Frontal cortex (tissue), 4 donors: ENCODE data around the gene INHBC. TPM values are rescaled to one million over a fixed set of nuclear protein-coding genes. Genes with fewer than 3 reads are reported as not detected.

Experiments
- DNase-seq, 2 donors: peaks; one replicate each; pipeline ENCODE4 v3.0.0; 2012; ENCODE audit warnings: low spot score in 2 of 2
- FAIRE-seq: peaks from 2 replicates; lab custom pipeline; 2012; peaks lifted over from hg19 to GRCh38; lab: Jason Lieb, UNC
- small RNA-seq: library from RNA; depleted of rRNA; stranded (forward); fragments of <200 nt; gene quantifications from one replicate; pipeline ENCODE3, GENCODE V24; 2014
- total RNA-seq: library from RNA; depleted of rRNA; stranded (reverse); fragments of >200 nt; gene quantifications from one replicate; pipeline ENCODE4 v1.2.3, GENCODE V29; 2014
- donor health status: control.
- donor health status: control.
- donor health status: control.

Gene INHBC
- total RNA-seq, 1 donor from 2014 or later = not detected

GRCh38 chr12:57498571-57498970, 64.0 kb downstream of the INHBC start:
- DNase-seq (no peak), FAIRE-seq (no peak)

GRCh38 chr12:57500213-57500612, 65.6 kb downstream of the INHBC start:
- DNase-seq = no peak
- FAIRE-seq = no peak

Small RNA genes within 50 kb of the gene (small RNA-seq; reads per million reads assigned to genes)
- not detected for gene RNU6-879P

Other genes with a start within 250 kb of the INHBC start
- 0.82 TPM for gene NXPH4, start 218.0 kb upstream of the INHBC start, total RNA-seq
- 28.9 TPM for gene SHMT2, start 205.1 kb upstream of the INHBC start, total RNA-seq
- gene STAC3, start 183.6 kb upstream of the INHBC start, total RNA-seq = 1.6 TPM
- 17.1 TPM for gene R3HDM2, start 3.7 kb upstream of the INHBC start, total RNA-seq
- gene INHBE, start 20.5 kb downstream of the INHBC start, total RNA-seq = not detected
- under 0.01 TPM for gene GLI1, start 25.0 kb downstream of the INHBC start, total RNA-seq
- 1.2 TPM for gene ARHGAP9, start 45.1 kb downstream of the INHBC start, total RNA-seq
- 82.3 TPM for gene MARS1, start 53.3 kb downstream of the INHBC start, total RNA-seq
- 4.9 TPM for gene DDIT3, start 85.7 kb downstream of the INHBC start, total RNA-seq
- 1.2 TPM for gene MBD6, start 88.0 kb downstream of the INHBC start, total RNA-seq
- gene DCTN2, start 112.4 kb downstream of the INHBC start, total RNA-seq = 136 TPM
- gene KIF5A, start 115.3 kb downstream of the INHBC start, total RNA-seq = 42.8 TPM
- 11.0 TPM for gene PIP4K2C, start 156.4 kb downstream of the INHBC start, total RNA-seq
- 51.4 TPM for gene DTX3, start 170.0 kb downstream of the INHBC start, total RNA-seq
- 38.3 TPM for gene ARHGEF25, start 176.7 kb downstream of the INHBC start, total RNA-seq
- 37.5 TPM for gene B4GALNT1, start 198.4 kb downstream of the INHBC start, total RNA-seq